K562 (cell line): ENCODE data around the gene NET1. TPM values are rescaled to one million over a fixed set of nuclear protein-coding genes. Genes with fewer than 3 reads are reported as not detected.

Experiments used
- CBX2 ChIP-seq: fragments of 200-600 bp; sonication (generic); IDR thresholded peaks from one replicate; pipeline ENCODE4 v1.6.1; 2012; ENCODE audit warnings: mild to moderate bottlenecking, low read length, inconsistent platforms; ENCODE audit not compliant: insufficient read depth, poor library complexity, severe bottlenecking
- CREB1 ChIP-seq, 2 experiments: sonication (generic) in 1 of 2; formaldehyde crosslinking in 1 of 2; IDR thresholded peaks; 2 replicates each; pipeline versions ENCODE4 v1.6.1 to v1.8.0; 2012 to 2022; ENCODE audit warnings: inconsistent platforms in 1 of 2, mild to moderate bottlenecking in 1 of 2, missing genetic modification reagents in 1 of 2, moderate library complexity in 1 of 2
- ELK3 ChIP-seq: fragments of 450-650 bp; formaldehyde crosslinking; IDR thresholded peaks from 2 replicates; pipeline ENCODE4 v1.4.0; 2020; ENCODE audit warnings: mild to moderate bottlenecking
- ERF ChIP-seq: fragments of 450-650 bp; formaldehyde crosslinking; IDR thresholded peaks from 2 replicates; pipeline ENCODE4 v1.4.0; 2020; ENCODE audit warnings: mild to moderate bottlenecking, mixed read lengths
- NCOR1 ChIP-seq: fragments of 450-650 bp; IDR thresholded peaks from 2 replicates; pipeline ENCODE4 v1.6.1; 2016; ENCODE audit warnings: mild to moderate bottlenecking, moderate library complexity
- NR2C2 ChIP-seq, 2 experiments: fragments of 200-800 bp in 1 of 2; sonication (Bioruptor generic) in 1 of 2; sonication (generic) in 1 of 2; formaldehyde crosslinking in 1 of 2; IDR thresholded peaks; 2 replicates each; pipeline versions ENCODE4 v1.6.1 to v1.8.0; 2016 to 2022; ENCODE audit warnings: mild to moderate bottlenecking in 1 of 2, missing compliant biosample characterization in 1 of 2, missing genetic modification characterization in 1 of 2, missing genetic modification reagents in 1 of 2
- POLR2B ChIP-seq: fragments of 450-650 bp; IDR thresholded peaks from 2 replicates; pipeline ENCODE4 v1.6.1; 2018; ENCODE audit warnings: low read depth; ENCODE audit not compliant: partially characterized antibody
- POLR2H ChIP-seq: IDR thresholded peaks from 2 replicates; pipeline ENCODE4 v1.6.1; 2016; ENCODE audit warnings: missing genetic modification characterization, low read depth, mild to moderate bottlenecking, control low read depth, missing compliant biosample characterization, moderate library complexity
- RBBP5 ChIP-seq: fragments of 200-600 bp; sonication (generic); IDR thresholded peaks from 2 replicates; pipeline ENCODE4 v1.6.1; 2012; ENCODE audit warnings: borderline replicate concordance, mild to moderate bottlenecking, low read length, control low read depth, inconsistent platforms; ENCODE audit not compliant: insufficient read depth, poor library complexity, severe bottlenecking
- RHOXF2B ChIP-seq: fragments of 250-450 bp; sonication (Bioruptor Pico); conservative IDR thresholded peaks from 2 replicates; pipeline ENCODE4 v1.5.1; 2021
- THRAP3 ChIP-seq: fragments of 450-650 bp; IDR thresholded peaks from 2 replicates; pipeline ENCODE4 v1.6.1; 2016; ENCODE audit warnings: mild to moderate bottlenecking, inconsistent platforms, borderline replicate concordance
- ZNF395 ChIP-seq: fragments of 200-800 bp; sonication (Bioruptor generic); IDR thresholded peaks from 2 replicates; pipeline ENCODE4 v1.6.1; 2017; ENCODE audit warnings: missing genetic modification characterization, missing compliant biosample characterization
- polyA plus RNA-seq, 8 experiments: library from polyadenylated mRNA; depleted of rRNA in 4 of 8; stranded (reverse) in 5 of 8; unstranded in 3 of 8; fragments of >200 nt; fragmentation: Nextera tagmentation in 2 of 8; fragmentation: Illumina TruSeq in 1 of 8; extraction: Ambion mirVana in 2 of 8; extraction: Trizol in 1 of 8; gene quantifications; 2 replicates each; pipeline versions ENCODE4 v1.2.1 to v1.2.3, GENCODE V29; 2011 to 2014; ENCODE audit warnings: inconsistent platforms in 1 of 8, missing spikeins in 1 of 8
- total RNA-seq, 7 experiments: library from RNA; depleted of rRNA in 6 of 7; stranded (reverse); fragments of >200 nt in 6 of 7; fragmentation: Illumina TruSeq in 2 of 7; extraction: Trizol in 2 of 7; gene quantifications; 2 replicates each; pipeline versions ENCODE4 v1.2.1 to v1.2.3, GENCODE V29; 2011 to 2021; ENCODE audit warnings: low replicate concordance in 1 of 7

NET1 gene
- total and polyA plus RNA-seq, 9 of the 15 experiments (the other 6 are each of a cell fraction or from before 2014, with no cell fraction given) = 47.4 to 258 (median 106) TPM

- TF ChIP-seq RBBP5 (peak; percentile 56), NCOR1 (no peak), POLR2H (tag) (peak; percentile 26; the same call in 1 of the 2 replicates), POLR2B (peak; percentile 10), ERF (CRISPR knock-in tag) (peak; percentile 5; the same call in 1 of the 2 replicates), RHOXF2B (CRISPR knock-in tag) (no peak), CBX2 (no peak), THRAP3 (0 out of 2 replicates have a peak, but pooled peaks have one; percentile 15), ZNF395 (CRISPR knock-in tag) (0 out of 2 replicates have a peak, but pooled peaks have one; percentile 6), ELK3 (CRISPR knock-in tag) (0 out of 2 replicates have a peak, but pooled peaks have one; percentile 21), NR2C2 (CRISPR knock-in tag; IDR thresholded peaks at IDR 0.05) (no peak), NR2C2 (tag; IDR thresholded peaks at IDR 0.05) (peak; percentile 4; the same call in 1 of the 2 replicates), CREB1 (IDR thresholded peaks at IDR 0.05) (no peak), CREB1 (CRISPR knock-in tag; IDR thresholded peaks at IDR 0.05) (0 out of 2 replicates have a peak, but pooled peaks have one; percentile 10)
These were observed 66.4 kb downstream of the NET1 start (continued) for GRCh38 chr10:5478694-5479305.
